Neuronal stem cell (in vitro differentiated cells): ENCODE data around the gene KCNQ1.
"Not testable (repeated sequence)": the region's sequence is repeated elsewhere in the genome, so short reads cannot be mapped to it uniquely, and the experiment has no call there.

Experiments
- DNase-seq: peaks from one replicate; pipeline ENCODE4 v3.0.0-alpha.2; 2013; ENCODE audit warnings: low spot score
- H2AFZ ChIP-seq: one replicate; pipeline ENCODE4 v1.6.1; 2013; ENCODE audit warnings: mild to moderate bottlenecking, low read length, inconsistent platforms
- H2AK5ac ChIP-seq: 2 replicates; pipeline ENCODE4 v1.6.1; 2013; ENCODE audit warnings: low read depth, mild to moderate bottlenecking, inconsistent platforms, low read length, moderate library complexity, mixed read lengths
- H2BK120ac ChIP-seq: 2 replicates; pipeline ENCODE4 v1.6.1; 2013; ENCODE audit warnings: low read depth, mild to moderate bottlenecking, inconsistent platforms, low read length, moderate library complexity, mixed read lengths
- H2BK12ac ChIP-seq: one replicate; pipeline ENCODE4 v1.6.1; 2013; ENCODE audit warnings: low read length, inconsistent platforms
- H2BK15ac ChIP-seq: 2 replicates; pipeline ENCODE4 v1.6.1; 2013; ENCODE audit warnings: mild to moderate bottlenecking, low read length, inconsistent platforms, mixed read lengths
- H2BK5ac ChIP-seq: one replicate; pipeline ENCODE4 v1.6.1; 2013; ENCODE audit warnings: inconsistent platforms, mild to moderate bottlenecking, low read length, moderate library complexity
- H3K14ac ChIP-seq: one replicate; pipeline ENCODE4 v1.6.1; 2013; ENCODE audit warnings: low read length, inconsistent platforms
- H3K18ac ChIP-seq: 2 replicates; pipeline ENCODE4 v1.6.1; 2013; ENCODE audit warnings: low read length, inconsistent platforms
- H3K23ac ChIP-seq: 2 replicates; pipeline ENCODE4 v1.6.1; 2013; ENCODE audit warnings: low read depth, mild to moderate bottlenecking, mixed read lengths, low read length, inconsistent platforms; ENCODE audit not compliant: poor library complexity
- H3K27ac ChIP-seq: replicated peaks from 3 replicates; pipeline ENCODE4 v1.5.1; 2013; ENCODE audit warnings: low read length, inconsistent platforms
- H3K27me3 ChIP-seq, 3 experiments: 2 replicates each; pipeline ENCODE4 v1.6.1; 2013; ENCODE audit warnings: low read length in 3 of 3, mild to moderate bottlenecking in 2 of 3, inconsistent platforms in 1 of 3, low read depth in 1 of 3, mixed read lengths in 1 of 3, moderate library complexity in 1 of 3; ENCODE audit not compliant: control insufficient read depth in 3 of 3, insufficient read depth in 3 of 3
- H3K36me3 ChIP-seq, 2 donors: replicated peaks in 1 of 2; 2 replicates each; pipeline ENCODE4 v1.6.1; 2013; ENCODE audit warnings: low read length in 2 of 2; ENCODE audit not compliant: control insufficient read depth in 2 of 2, insufficient read depth in 2 of 2
- H3K4ac ChIP-seq: 2 replicates; pipeline ENCODE4 v1.6.1; 2013; ENCODE audit warnings: inconsistent platforms, mild to moderate bottlenecking, low read length, moderate library complexity
- H3K4me1 ChIP-seq, 2 donors: 1 replicate in 1 of 2; 2 replicates in 1 of 2; pipeline ENCODE4 v1.6.1; 2013; ENCODE audit warnings: low read length in 2 of 2, low read depth in 1 of 2; ENCODE audit not compliant: control insufficient read depth in 2 of 2, insufficient read depth in 1 of 2
- H3K4me2 ChIP-seq: one replicate; pipeline ENCODE4 v1.6.1; 2013; ENCODE audit warnings: mild to moderate bottlenecking, low read length, inconsistent platforms; ENCODE audit not compliant: insufficient read depth, poor library complexity, severe bottlenecking
- H3K4me3 ChIP-seq, 2 donors: 2 replicates each; pipeline ENCODE4 v1.5.1; 2013; ENCODE audit warnings: low read length in 2 of 2, mild to moderate bottlenecking in 2 of 2, inconsistent platforms in 1 of 2, moderate library complexity in 1 of 2
- H3K79me1 ChIP-seq: one replicate; pipeline ENCODE4 v1.6.1; 2013; ENCODE audit warnings: low read depth, mild to moderate bottlenecking, inconsistent platforms, low read length, moderate library complexity
- H3K9ac ChIP-seq: one replicate; pipeline ENCODE4 v1.6.1; 2013; ENCODE audit warnings: mild to moderate bottlenecking, low read depth, low read length, inconsistent platforms; ENCODE audit not compliant: poor library complexity
- H3K9me3 ChIP-seq, 2 donors: replicated peaks in 1 of 2; 2 replicates each; pipeline versions ENCODE3 to v1.6.1; 2013; ENCODE audit warnings: low read length in 2 of 2, mild to moderate bottlenecking in 2 of 2, inconsistent platforms in 1 of 2, low read depth in 1 of 2, mixed read lengths in 1 of 2, moderate library complexity in 1 of 2; ENCODE audit not compliant: control insufficient read depth in 2 of 2, insufficient read depth in 1 of 2
- H4K8ac ChIP-seq: one replicate; pipeline ENCODE4 v1.6.1; 2013; ENCODE audit warnings: low read depth, mild to moderate bottlenecking, inconsistent platforms, low read length, moderate library complexity
- H4K91ac ChIP-seq: one replicate; pipeline ENCODE4 v1.6.1; 2013; ENCODE audit warnings: low read length, low read depth, mild to moderate bottlenecking, inconsistent platforms; ENCODE audit not compliant: poor library complexity
- WGBS, 2 donors: extraction: QIAGEN DNeasy Blood & Tissue Kit; methylation state at CpG; one replicate each; pipeline ENCODE4 v1.1.7; 2013; ENCODE audit warnings: missing lambda C conversion rate in 2 of 2, mixed read lengths in 1 of 2; ENCODE audit not compliant: insufficient read length in 2 of 2, insufficient replicate concordance in 1 of 2; ENCODE audit errors: extremely low coverage in 2 of 2; 5-methylcytosine and 5-hydroxymethylcytosine counted together

The KCNQ1 gene

DNA sequence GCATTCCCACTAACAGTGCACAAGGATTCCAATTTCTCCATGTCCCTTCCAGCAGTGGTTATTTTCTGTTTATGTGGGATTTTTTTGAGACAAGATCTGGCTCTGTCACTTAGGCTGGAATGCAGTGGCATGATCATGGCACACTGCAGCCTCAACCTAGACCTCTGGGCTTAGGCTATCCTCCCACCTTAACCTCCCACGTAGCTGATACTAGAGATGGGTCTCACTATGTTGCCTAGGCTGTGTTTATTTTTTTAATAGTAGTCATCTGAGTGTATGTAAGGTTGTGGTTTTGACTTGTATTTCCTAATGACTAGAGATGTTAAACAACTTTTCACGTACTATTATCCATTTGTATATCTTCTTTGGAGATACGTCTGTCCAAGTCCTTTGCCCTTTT, 180.4 kb downstream of the KCNQ1 start:
- no peak for DNase-seq
- no peak overlapping the region for H2BK5ac ChIP-seq
- H3K18ac ChIP-seq: no peak overlapping the region
- no peaks in the 10 kb centered on the region for H3K4me1 ChIP-seq
- H3K27ac ChIP-seq: no peak overlapping the region
- no peak overlapping the region for H3K4me3 ChIP-seq
- H2BK120ac ChIP-seq: no peak overlapping the region
- H2BK15ac ChIP-seq: no peak overlapping the region
- no peak overlapping the region for H3K4me2 ChIP-seq
- H3K9me3 ChIP-seq: peaks cover 0 to 4% of the 10 kb centered on the region in 2 donors
- no peaks in the 10 kb centered on the region for H3K36me3 ChIP-seq
- no peaks in the 10 kb centered on the region for H3K27me3 ChIP-seq
- no peak overlapping the region for H2AFZ ChIP-seq
- no CpG with 5 or more reads among the region's 3 CpGs for WGBS, 2 donors
- H3K14ac ChIP-seq: no peak overlapping the region
- no peak overlapping the region for H3K4ac ChIP-seq
- no peaks in the 10 kb centered on the region for H3K79me1 ChIP-seq
- H3K9ac ChIP-seq: no peak overlapping the region
- H4K8ac ChIP-seq: no peak overlapping the region
- no peak overlapping the region for H3K23ac ChIP-seq
- no peak overlapping the region for H4K91ac ChIP-seq
- no peak overlapping the region for H2AK5ac ChIP-seq
- no peak overlapping the region for H2BK12ac ChIP-seq

- Histone ChIP-seq H3K23ac (no peak overlapping the region), H3K79me1 (no peaks in the 10 kb centered on the region), H3K4me2 (no peak overlapping the region), H2AFZ (no peak overlapping the region), H4K8ac (no peak overlapping the region), H3K9me3 (peaks cover 8 to 26% of the 10 kb centered on the region in 2 donors), H2BK15ac (no peak overlapping the region), H4K91ac (no peak overlapping the region), H3K36me3 (no peaks in the 10 kb centered on the region), H3K27ac (no peak overlapping the region), H2BK5ac (no peak overlapping the region), H3K18ac (no peak overlapping the region), H2AK5ac (no peak overlapping the region), H3K4me3 (no peak overlapping the region), H2BK120ac (no peak overlapping the region), H3K4ac (no peak overlapping the region), H3K9ac (no peak overlapping the region), H2BK12ac (no peak overlapping the region), H3K4me1 (no peaks in the 10 kb centered on the region), H3K27me3 (no peaks in the 10 kb centered on the region), H3K14ac (no peak overlapping the region)
- no peak for DNase-seq
- WGBS, 2 donors: no CpG with 5 or more reads among the region's 1 CpG
These were observed 185.9 kb downstream of the KCNQ1 start for GRCh38 chr11:2630679-2631078.

- Histone ChIP-seq H4K91ac (no peak overlapping the region), H3K14ac (no peak overlapping the region), H3K4me1 (no peaks in the 10 kb centered on the region), H3K9me3 (peaks cover 8 to 26% of the 10 kb centered on the region in 2 donors), H2BK12ac (no peak overlapping the region), H2BK15ac (no peak overlapping the region), H3K9ac (no peak overlapping the region), H3K18ac (no peak overlapping the region), H3K36me3 (no peaks in the 10 kb centered on the region), H3K79me1 (no peaks in the 10 kb centered on the region), H2AFZ (no peak overlapping the region), H2AK5ac (no peak overlapping the region), H2BK120ac (no peak overlapping the region), H3K4ac (no peak overlapping the region), H3K27me3 (no peaks in the 10 kb centered on the region), H3K4me2 (no peak overlapping the region), H2BK5ac (no peak overlapping the region), H4K8ac (no peak overlapping the region), H3K27ac (no peak overlapping the region), H3K4me3 (no peak overlapping the region), H3K23ac (no peak overlapping the region)
- no peak for DNase-seq
- WGBS, 2 donors: no CpG with 5 or more reads among the region's 1 CpG
These were observed 186.4 kb downstream of the KCNQ1 start for GRCh38 chr11:2631161-2631560.

DNA sequence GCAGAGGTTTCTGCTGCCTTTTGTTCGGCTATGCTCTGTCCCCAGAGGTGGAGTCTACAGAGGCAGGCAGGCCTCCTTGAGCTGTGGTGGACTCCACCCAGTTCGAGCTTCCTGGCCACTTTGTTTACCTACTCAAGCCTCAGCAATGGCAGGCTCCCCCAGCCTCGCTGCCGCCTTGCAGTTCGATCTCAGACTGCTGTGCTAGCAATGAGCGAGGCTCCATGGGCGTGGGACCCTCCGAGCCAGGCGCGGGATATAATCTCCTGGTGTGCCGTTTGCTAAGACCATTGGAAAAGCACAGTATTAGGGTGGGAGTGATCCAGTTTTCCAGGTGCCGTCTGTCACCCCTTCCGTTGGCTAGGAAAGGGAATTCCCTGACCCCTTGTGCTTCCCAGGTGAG, 195.0 kb downstream of the KCNQ1 start:
- H3K14ac ChIP-seq, H2BK15ac ChIP-seq, H3K4me2 ChIP-seq, H2AFZ ChIP-seq, H4K8ac ChIP-seq, H2BK120ac ChIP-seq, H3K9ac ChIP-seq, H3K36me3 ChIP-seq, H4K91ac ChIP-seq, DNase-seq, H3K18ac ChIP-seq, H3K4ac ChIP-seq, H3K79me1 ChIP-seq, H3K27me3 ChIP-seq, H2BK5ac ChIP-seq, H3K4me3 ChIP-seq, H2AK5ac ChIP-seq, H2BK12ac ChIP-seq, H3K23ac ChIP-seq, H3K27ac ChIP-seq, H3K4me1 ChIP-seq: not testable (repeated sequence)
- WGBS, 2 donors: no CpG with 5 or more reads among the region's 13 CpGs
- peaks cover 4 to 19% of the 10 kb centered on the region in 2 donors for H3K9me3 ChIP-seq
